NCI-H2227 (cell line): Measurements from ENCODE around the gene FOXA1.

Experiments used
- DNase-seq: peaks from one replicate; lab custom pipeline; 2025; ENCODE audit not compliant: unreplicated experiment; lab: John Stamatoyannopoulos, UW

FOXA1 gene

GRCh38 chr14:37602605-37603453, 7.8 kb upstream of the FOXA1 start:
- no peak for DNase-seq

DNA sequence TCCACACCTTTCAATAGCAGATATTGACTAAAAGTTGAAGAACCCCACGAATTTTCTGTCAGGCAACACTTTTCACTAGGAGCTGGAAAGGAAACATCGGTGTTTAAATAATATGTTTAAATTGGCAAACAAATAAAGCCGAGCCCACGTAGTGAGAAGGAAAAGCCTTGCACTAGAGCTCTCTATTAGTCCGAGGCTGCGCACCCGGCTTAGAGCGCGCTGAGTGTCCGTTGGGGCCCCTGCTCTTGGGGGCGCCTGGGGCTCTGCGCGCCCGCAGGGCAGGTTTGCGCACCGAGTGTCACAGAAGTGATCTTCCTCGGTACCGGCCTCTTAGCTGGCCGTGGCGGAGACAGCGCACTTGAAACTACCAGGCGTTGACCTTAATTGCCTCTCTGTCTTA, 6.8 kb upstream of the FOXA1 start:
- no peak for DNase-seq

GRCh38 chr14:37600880-37601741, 6.1 kb upstream of the FOXA1 start:
- DNase-seq = no peak

GRCh38 chr14:37599507-37600368, 4.7 kb upstream of the FOXA1 start:
- DNase-seq = peak; percentile 64

- DNase-seq = no peak
Measured at GRCh38 chr14:37598747-37599506, 3.9 kb upstream of the FOXA1 start.

- no peak for DNase-seq
Measured at GRCh38 chr14:37597914-37598746, 3.1 kb upstream of the FOXA1 start.

- no peak for DNase-seq
Measured at GRCh38 chr14:37597538-37597913, 2.5 kb upstream of the FOXA1 start.

DNA sequence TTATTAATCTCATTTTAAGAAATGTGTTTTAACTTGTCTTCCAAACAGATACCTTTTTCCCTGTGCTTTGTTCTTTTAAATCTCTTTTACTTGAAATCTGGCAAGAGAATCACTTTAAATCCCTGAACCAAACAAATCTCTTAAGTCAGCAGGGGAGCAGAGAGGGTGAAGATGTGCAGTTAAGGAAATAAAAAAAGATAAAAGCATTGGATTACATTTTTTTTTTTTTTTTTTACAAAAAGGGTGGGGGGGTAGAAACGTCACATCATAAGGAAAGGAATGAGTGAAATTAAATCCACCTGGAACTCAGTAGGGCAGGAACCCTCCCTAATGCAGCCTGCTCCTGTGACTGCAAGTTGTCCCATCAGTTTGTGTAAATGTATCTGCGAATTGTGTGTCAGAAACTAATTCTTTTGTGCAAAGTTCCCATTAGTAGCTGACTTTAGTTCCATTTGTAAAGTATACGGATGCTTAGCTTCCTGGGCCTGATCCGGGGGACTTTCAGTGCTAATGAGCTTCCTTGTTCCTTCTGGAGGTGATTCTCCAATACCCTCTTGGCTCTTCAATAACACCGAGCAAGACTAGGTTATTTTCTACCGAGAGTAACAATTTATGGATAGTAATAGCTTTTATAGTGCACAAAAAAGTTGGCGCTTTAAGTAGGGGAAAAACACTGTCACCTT, 1.9 kb upstream of the FOXA1 start:
- DNase-seq = no peak

- peak; percentile 87 for DNase-seq
Measured at GRCh38 chr14:37595809-37596621, 966 bp upstream of the FOXA1 start.

DNA sequence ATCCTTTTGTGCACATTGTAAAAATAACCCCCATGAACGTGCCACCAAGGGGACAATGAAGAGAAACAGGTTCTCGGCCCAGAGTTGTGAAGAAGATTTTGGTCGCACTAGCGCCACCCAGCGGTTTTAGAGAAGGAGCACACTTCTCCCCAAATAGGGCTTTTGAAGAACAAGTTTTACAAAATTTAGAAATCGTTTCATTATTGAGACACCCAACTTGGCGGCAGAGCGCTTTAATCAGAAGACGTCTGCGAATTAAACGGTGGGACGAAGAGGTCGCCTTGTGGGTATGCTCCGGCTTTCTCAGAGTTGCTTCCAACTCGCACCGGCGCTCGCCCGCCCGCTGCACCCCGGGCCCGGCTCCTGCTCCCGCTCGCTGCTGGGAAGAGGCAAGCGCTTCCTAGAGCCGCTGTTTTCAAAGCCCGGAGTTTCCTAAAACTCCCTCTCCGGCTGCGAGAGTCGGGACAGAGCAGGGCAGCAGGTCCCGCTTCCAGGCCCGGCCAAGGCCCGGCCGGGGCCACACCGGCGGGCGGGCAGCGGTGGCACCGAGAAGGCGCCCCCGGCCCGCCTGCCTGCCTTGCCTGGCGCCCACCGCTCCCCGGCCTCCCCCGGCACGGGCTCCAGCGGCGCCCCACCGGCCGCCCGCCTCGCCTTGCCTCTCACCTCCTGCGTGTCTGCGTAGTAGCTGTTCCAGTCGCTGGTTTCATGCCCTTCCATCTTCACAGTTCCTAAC, 645 bp downstream of the FOXA1 start:
- DNase-seq = peak; percentile 88

DNA sequence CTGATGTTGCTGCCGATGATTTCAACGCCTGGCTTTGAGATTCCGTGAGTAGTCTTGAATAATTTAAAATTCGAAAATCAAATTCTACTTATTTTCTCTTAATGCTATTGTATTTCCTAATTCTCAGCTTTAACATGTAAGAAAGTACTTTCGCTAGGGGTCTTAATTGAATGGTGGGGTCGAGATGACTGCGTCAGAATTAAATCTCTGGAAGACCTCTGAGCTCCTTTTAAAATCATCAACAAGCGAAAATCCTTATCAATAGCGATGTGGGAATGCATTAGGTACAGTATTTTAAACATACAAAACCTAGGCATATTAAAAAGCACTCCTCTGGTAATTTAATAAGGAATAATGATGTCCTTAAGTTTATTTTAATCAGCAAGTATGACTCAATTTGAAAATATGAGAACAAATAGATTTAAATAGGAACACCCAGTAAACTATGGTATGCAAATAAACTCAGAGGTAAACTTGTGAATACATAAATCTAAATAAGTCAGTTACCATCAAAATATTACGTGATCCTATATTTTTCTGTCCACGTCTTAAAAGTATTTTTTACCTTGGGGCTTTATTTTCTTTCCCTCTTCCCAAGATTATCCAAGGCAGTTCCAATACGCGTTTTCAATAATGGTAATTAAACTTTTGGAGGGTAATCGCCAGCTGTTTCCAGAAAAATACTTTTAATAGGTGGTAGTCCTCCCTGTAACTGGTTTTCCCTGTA, 1.4 kb downstream of the FOXA1 start:
- DNase-seq = no peak

- DNase-seq = no peak
Measured at GRCh38 chr14:37592482-37593408, 2.3 kb downstream of the FOXA1 start.

- no peak for DNase-seq
Measured at GRCh38 chr14:37591941-37592481, 3.0 kb downstream of the FOXA1 start.

DNA sequence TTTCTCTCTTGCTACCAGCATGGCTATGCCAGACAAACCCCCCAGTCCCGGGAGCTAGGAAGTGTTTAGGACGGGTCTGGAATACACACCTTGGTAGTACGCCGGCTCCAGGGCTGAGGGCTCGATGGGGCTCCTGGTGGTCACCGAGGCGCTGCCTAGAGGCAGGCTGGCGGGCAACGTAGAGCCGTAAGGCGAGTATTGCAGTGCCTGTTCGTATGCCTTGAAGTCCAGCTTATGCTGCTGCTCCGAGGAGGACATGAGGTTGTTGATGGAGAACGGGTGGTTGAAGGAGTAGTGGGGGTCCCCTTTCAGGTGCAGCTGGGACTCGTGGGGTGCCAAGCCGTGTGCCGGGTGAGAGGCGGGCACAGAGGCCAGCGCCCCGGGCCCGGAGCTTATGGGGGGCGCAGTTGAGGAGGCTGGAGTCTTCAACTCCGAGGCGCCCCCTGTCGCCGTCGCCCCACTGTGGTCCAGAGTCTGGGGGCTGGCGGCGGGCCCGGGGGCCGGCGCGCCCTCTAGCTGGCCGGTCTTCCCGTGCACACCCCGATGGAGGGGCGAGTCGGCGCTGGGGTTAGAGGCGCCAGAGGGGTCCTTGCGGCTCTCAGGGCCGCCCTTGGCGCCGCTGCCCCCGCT, 3.6 kb downstream of the FOXA1 start:
- DNase-seq = no peak
